ENCODE measurements around the gene BCL6. TPM values are rescaled to one million over a fixed set of nuclear protein-coding genes. Genes with fewer than 3 reads are reported as not detected.

Gene BCL6
- total and polyA plus RNA-seq, 2 donors (not counting 3 experiments of a cell fraction or from before 2014, with no cell fraction given), result 6.9 to 12.1 TPM

DNA sequence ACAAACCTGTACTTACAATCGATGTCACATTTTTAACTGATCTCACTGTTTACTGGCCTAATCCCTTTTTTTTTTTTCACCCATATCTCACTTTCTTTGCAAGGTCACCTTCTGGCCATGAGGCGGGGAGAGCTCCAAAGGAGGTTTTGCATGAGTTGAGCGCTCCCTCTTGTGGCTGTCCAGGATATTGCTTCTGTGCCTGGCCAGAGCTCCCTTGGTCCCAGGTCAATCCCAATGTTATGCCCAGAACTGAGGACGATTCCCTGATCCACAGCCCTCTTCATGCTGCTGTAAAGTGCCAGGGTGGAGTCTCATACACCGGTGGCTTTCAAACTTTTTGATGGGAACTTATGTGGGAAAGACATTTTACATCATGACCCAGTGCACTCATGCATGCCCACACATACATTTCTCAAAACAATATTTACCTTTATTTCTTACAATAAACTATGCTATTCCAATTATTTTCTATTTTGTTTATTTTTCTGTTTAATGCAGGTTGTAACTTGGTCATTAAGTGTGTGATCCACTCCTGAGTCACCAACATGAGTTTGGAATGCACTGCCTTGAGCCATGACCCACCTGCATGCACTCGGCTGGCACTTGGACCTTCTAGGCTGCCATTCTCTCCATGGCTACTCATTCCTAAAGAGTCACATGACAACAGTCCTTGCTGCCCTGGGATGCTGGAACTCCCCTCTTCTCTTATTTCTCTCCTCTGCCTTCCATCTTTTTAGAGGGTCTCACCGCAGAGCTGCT, 65.5 kb downstream of the BCL6 start:
- DNase-seq (ENCODE audit: low read depth, low spot score), result peak; percentile 58
- POLR2A ChIA-PET, result interaction anchor here (0.6 kb wide), 2 partner anchors 9 to 362 kb away, joined by 3 read pairs; no protein-coding TSS in a partner anchor

More for the DNA sequence above, 65.5 kb downstream of the BCL6 start:
- Histone ChIP-seq H3K79me2 (ENCODE audit: control insufficient read depth, insufficient read depth, low read length) (no peaks in the 10 kb centered on the region), H3K9me1 (replicated peaks; ENCODE audit: control insufficient read depth, extremely low read depth, insufficient read depth, low read length) (no peaks in the 10 kb centered on the region), H3K4me2 (ENCODE audit: insufficient read depth, low read length) (no peak overlapping the region), H4K20me1 (replicated peaks; ENCODE audit: control insufficient read depth, extremely low read depth, insufficient read depth, low read length) (no peaks in the 10 kb centered on the region), H3K4me3 (replicated peaks in 1 of 3; ENCODE audit: insufficient read depth in 1 of 3, low read depth in 1 of 3, low read length in 3 of 3) (no peak overlapping the region), H3K9me3 (replicated peaks; ENCODE audit: control insufficient read depth, insufficient read depth, low read length) (no peaks in the 10 kb centered on the region), H3K36me3 (ENCODE audit: control insufficient read depth in 2 of 2, extremely low read depth in 1 of 2, insufficient read depth in 2 of 2, low read length in 2 of 2) (no peaks in the 10 kb centered on the region), H3K27ac (ENCODE audit: insufficient read depth, low read depth, low read length) (no peak overlapping the region), H3K4me1 (ENCODE audit: control insufficient read depth, extremely low read depth, insufficient read depth, low read length) (no peaks in the 10 kb centered on the region), H3K9ac (replicated peaks; ENCODE audit: extremely low read depth, insufficient read depth, low read length) (no peak overlapping the region), H2AFZ (ENCODE audit: low read depth, low read length) (no peak overlapping the region), H3K27me3 (ENCODE audit: control insufficient read depth in 2 of 2, insufficient read depth in 2 of 2, low read length in 2 of 2) (peaks cover 0 to 2% of the 10 kb centered on the region in 2 experiments)
- BruUV-seq (replicated peaks), result no TSS peak
- intact Hi-C loops (cut with micrococcal nuclease), result loop anchor here (1.0 kb wide), 5 partner anchors 34 to 567 kb away; no protein-coding TSS in a partner anchor
- FAIRE-seq, result peak; percentile 76
- dilution Hi-C loops (cut with MboI; ENCODE audit: extremely low pct_ligation_motif_present, low sequenced_read_pairs), result loop anchor here (25.0 kb wide), 1 partner anchor 368 kb away; no protein-coding TSS in a partner anchor
- TF ChIP-seq, protein P1, sequence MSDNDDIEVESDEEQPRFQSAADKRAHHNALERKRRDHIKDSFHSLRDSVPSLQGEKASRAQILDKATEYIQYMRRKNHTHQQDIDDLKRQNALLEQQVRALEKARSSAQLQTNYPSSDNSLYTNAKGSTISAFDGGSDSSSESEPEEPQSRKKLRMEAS (IDR thresholded peaks at IDR 0.05; ENCODE audit: insufficient read depth, insufficient read length), result no peak
- TF ChIP-seq GATA2 (IDR thresholded peaks at IDR 0.05; ENCODE audit: insufficient read depth, insufficient read length, low read depth, low read length) (no peak), POLR2A (IDR thresholded peaks at IDR 0.05; ENCODE audit: low read depth, low read length) (no peak), POLR2AphosphoS5 (IDR thresholded peaks at IDR 0.05; ENCODE audit: insufficient read depth, low read depth, low read length) (no peak)
- TF ChIP-seq, protein P2, sequence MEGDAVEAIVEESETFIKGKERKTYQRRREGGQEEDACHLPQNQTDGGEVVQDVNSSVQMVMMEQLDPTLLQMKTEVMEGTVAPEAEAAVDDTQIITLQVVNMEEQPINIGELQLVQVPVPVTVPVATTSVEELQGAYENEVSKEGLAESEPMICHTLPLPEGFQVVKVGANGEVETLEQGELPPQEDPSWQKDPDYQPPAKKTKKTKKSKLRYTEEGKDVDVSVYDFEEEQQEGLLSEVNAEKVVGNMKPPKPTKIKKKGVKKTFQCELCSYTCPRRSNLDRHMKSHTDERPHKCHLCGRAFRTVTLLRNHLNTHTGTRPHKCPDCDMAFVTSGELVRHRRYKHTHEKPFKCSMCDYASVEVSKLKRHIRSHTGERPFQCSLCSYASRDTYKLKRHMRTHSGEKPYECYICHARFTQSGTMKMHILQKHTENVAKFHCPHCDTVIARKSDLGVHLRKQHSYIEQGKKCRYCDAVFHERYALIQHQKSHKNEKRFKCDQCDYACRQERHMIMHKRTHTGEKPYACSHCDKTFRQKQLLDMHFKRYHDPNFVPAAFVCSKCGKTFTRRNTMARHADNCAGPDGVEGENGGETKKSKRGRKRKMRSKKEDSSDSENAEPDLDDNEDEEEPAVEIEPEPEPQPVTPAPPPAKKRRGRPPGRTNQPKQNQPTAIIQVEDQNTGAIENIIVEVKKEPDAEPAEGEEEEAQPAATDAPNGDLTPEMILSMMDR (IDR thresholded peaks at IDR 0.05; ENCODE audit: extremely low read depth in 1 of 2, insufficient read depth in 1 of 2, low read depth in 1 of 2, low read length in 2 of 2), result peak; percentile 83 to 89
- CTCF ChIA-PET, result interaction anchor here (0.7 to 8.1 kb wide), 76 partner anchors 9 to 1696 kb away, joined by 3 to 486 read pairs (median 4); partner anchors contain the start of genes RPL39L, RTP2 and SST

All from endothelial cell of umbilical vein (primary cell).